DMS153 (cell line): ENCODE data around the gene LRRN4CL.
A peak's percentile ranks its signal among the peaks of the same experiment; 100 is the strongest.
"Not testable (repeated sequence)": the region's sequence is repeated elsewhere in the genome, so short reads cannot be mapped to it uniquely, and the experiment has no call there.

Experiments
- DNase-seq: peaks from one replicate; lab custom pipeline; 2025; lab: John Stamatoyannopoulos, UW

Gene LRRN4CL

GRCh38 chr11:62709247-62710000 lies 20.1 kb upstream of the LRRN4CL start:
- DNase-seq = peak; percentile 95

- DNase-seq = peak; percentile 34
Observed at GRCh38 chr11:62708793-62709192, 19.5 kb upstream of the LRRN4CL start.

GRCh38 chr11:62708392-62708791 lies 19.1 kb upstream of the LRRN4CL start:
- no peak for DNase-seq

- peak; percentile 62 for DNase-seq
Observed at GRCh38 chr11:62707277-62707861, 18.0 kb upstream of the LRRN4CL start, which contains the start of the genes BSCL2 and GNG3. Gene BSCL2 (minus strand): TSS chr11:62707424. CDS start chr11:62707195, 229 bp downstream. Gene GNG3 (plus strand): TSS chr11:62707676. CDS start chr11:62708296, 620 bp downstream.

- no peak for DNase-seq
Observed at GRCh38 chr11:62706850-62707247, 17.5 kb upstream of the LRRN4CL start.

- DNase-seq = peak; percentile 83
Observed at GRCh38 chr11:62705880-62706849, 16.8 kb upstream of the LRRN4CL start.

GRCh38 chr11:62705413-62705812 lies 16.1 kb upstream of the LRRN4CL start:
- DNase-seq = peak; percentile 5

- not testable (repeated sequence) for DNase-seq
Observed at GRCh38 chr11:62703921-62704320, 14.6 kb upstream of the LRRN4CL start.

GRCh38 chr11:62702246-62702645 lies 12.9 kb upstream of the LRRN4CL start:
- no peak for DNase-seq

GRCh38 chr11:62694455-62695167 lies 5.3 kb upstream of the LRRN4CL start:
- DNase-seq = no peak

- not testable (repeated sequence) for DNase-seq
Observed at GRCh38 chr11:62693624-62694023, 4.3 kb upstream of the LRRN4CL start.

- DNase-seq = no peak
Observed at GRCh38 chr11:62688491-62688890, 839 bp downstream of the LRRN4CL start.

- no peak for DNase-seq
Observed at GRCh38 chr11:62687508-62688396, 1.6 kb downstream of the LRRN4CL start.

GRCh38 chr11:62682518-62682917 lies 6.8 kb downstream of the LRRN4CL start:
- no peak for DNase-seq

- DNase-seq = peak; percentile 38
Observed at GRCh38 chr11:62680825-62681240, 8.5 kb downstream of the LRRN4CL start.

GRCh38 chr11:62678770-62679696 lies 10.3 kb downstream of the LRRN4CL start, which contains the start of gene UBXN1:
Gene UBXN1 (minus strand): TSS chr11:62679073. CDS start chr11:62678923, 150 bp downstream.
- peak; percentile 56 for DNase-seq

GRCh38 chr11:62678433-62678769 lies 10.9 kb downstream of the LRRN4CL start:
- no peak for DNase-seq

- no peak for DNase-seq
Observed at GRCh38 chr11:62677714-62678113, 11.6 kb downstream of the LRRN4CL start.

- DNase-seq = no peak
Observed at GRCh38 chr11:62677156-62677555, 12.2 kb downstream of the LRRN4CL start.
